CD4-positive, alpha-beta T cell (primary cell): Measurements from ENCODE around the gene CSAD. TPM values are rescaled to one million over a fixed set of nuclear protein-coding genes. Genes with fewer than 3 reads are reported as not detected.
A peak's percentile ranks its signal among the peaks of the same experiment; 100 is the strongest.
"Not testable (repeated sequence)": the region's sequence is repeated elsewhere in the genome, so short reads cannot be mapped to it uniquely, and the experiment has no call there.

Experiments
- ATAC-seq: fragments of 200-7000 bp; cut with Tn5 transposase; one replicate; pipeline ENCODE4 v1.10.0; 2022; ENCODE audit warnings: mild to moderate bottlenecking; ENCODE audit not compliant: poor library complexity
- CTCF ChIA-PET: fragments of 350-600 bp; sonication (Branson Sonifier 250); formaldehyde crosslinking; loops from one replicate; lab custom pipeline; 2021; ENCODE audit warnings: antibody characterized with exemption, inconsistent platforms; lab: Charles Lee
- POLR2A ChIA-PET: fragments of 350-600 bp; sonication (Branson Sonifier 250); formaldehyde crosslinking; loops from one replicate; lab custom pipeline; 2021; ENCODE audit warnings: antibody characterized with exemption, inconsistent platforms; lab: Charles Lee
- DNase-seq, 14 experiments: peaks; one replicate each; pipeline ENCODE4 v3.0.0-alpha.2; 2013 to 2020; ENCODE audit warnings: mixed read lengths in 2 of 14
- H3K27ac ChIP-seq, 2 donors: one replicate each; pipeline versions ENCODE4 v1.5.1 to v1.7.0; 2013; ENCODE audit warnings: low read length in 2 of 2, low read depth in 1 of 2, mild to moderate bottlenecking in 1 of 2
- H3K27me3 ChIP-seq, 2 experiments: 1 replicate in 1 of 2; 2 replicates in 1 of 2; pipeline versions ENCODE4 v1.6.1 to v1.7.0; 2013; ENCODE audit warnings: low read length in 2 of 2, control low read depth in 1 of 2, mild to moderate bottlenecking in 1 of 2, moderate library complexity in 1 of 2; ENCODE audit not compliant: insufficient read depth in 2 of 2, control insufficient read depth in 1 of 2
- H3K36me3 ChIP-seq: one replicate; pipeline ENCODE4 v1.6.1; 2013; ENCODE audit warnings: low read length, control low read depth; ENCODE audit not compliant: insufficient read depth
- H3K4me1 ChIP-seq: one replicate; pipeline ENCODE4 v1.6.1; 2013; ENCODE audit warnings: low read length, control low read depth; ENCODE audit not compliant: insufficient read depth
- H3K4me3 ChIP-seq: one replicate; pipeline ENCODE4 v1.5.1; 2013; ENCODE audit warnings: mild to moderate bottlenecking, low read length, moderate library complexity
- H3K9me3 ChIP-seq, 2 experiments: 1 replicate in 1 of 2; 2 replicates in 1 of 2; pipeline versions ENCODE4 v1.6.1 to v1.7.0; 2013; ENCODE audit warnings: low read length in 2 of 2, mild to moderate bottlenecking in 2 of 2, control low read depth in 1 of 2, moderate library complexity in 1 of 2; ENCODE audit not compliant: control insufficient read depth in 1 of 2, insufficient read depth in 1 of 2
- H3K27ac Mint-ChIP-seq: one replicate; pipeline ENCODE4 v1.8.0; 2020; ENCODE audit warnings: mixed read lengths
- H3K27me3 Mint-ChIP-seq: one replicate; pipeline ENCODE4 v1.8.0; 2021; ENCODE audit warnings: mixed read lengths
- H3K36me3 Mint-ChIP-seq: one replicate; pipeline ENCODE4 v1.8.0; 2021; ENCODE audit warnings: low read depth, mixed read lengths
- H3K4me1 Mint-ChIP-seq: one replicate; pipeline ENCODE4 v1.8.0; 2021; ENCODE audit warnings: low read depth, mixed read lengths
- H3K4me3 Mint-ChIP-seq: one replicate; pipeline ENCODE4 v1.8.0; 2020; ENCODE audit warnings: mild to moderate bottlenecking, mixed read lengths
- H3K9me3 Mint-ChIP-seq: one replicate; pipeline ENCODE4 v1.8.0; 2020; ENCODE audit warnings: mixed read lengths
- intact Hi-C, 2 experiments: fragments of 100-400 bp; cut with DNase I in 1 of 2; cut with micrococcal nuclease in 1 of 2; formaldehyde crosslinking; loops; one replicate each; pipeline versions ENCODE4 v1.15.1 to v1.9.0; 2023 to 2025; cut with DNase I, micrococcal nuclease
- total RNA-seq, 174 experiments: library from RNA in 2 of 174; stranded (reverse) in 2 of 174; gene quantifications; one replicate each; pipeline ENCODE4 v1.2.3 and lab custom pipeline; 2021 to 2026
- TF ChIP-seq, protein P1 (sequence below): fragments of 200-600 bp; IDR thresholded peaks from one replicate; pipeline ENCODE4 v1.8.0; 2022; ENCODE audit warnings: antibody characterized with exemption, mild to moderate bottlenecking

CSAD gene
- total RNA-seq, 2 experiments from 2014 or later = 56.7 to 57.3 TPM

DNA sequence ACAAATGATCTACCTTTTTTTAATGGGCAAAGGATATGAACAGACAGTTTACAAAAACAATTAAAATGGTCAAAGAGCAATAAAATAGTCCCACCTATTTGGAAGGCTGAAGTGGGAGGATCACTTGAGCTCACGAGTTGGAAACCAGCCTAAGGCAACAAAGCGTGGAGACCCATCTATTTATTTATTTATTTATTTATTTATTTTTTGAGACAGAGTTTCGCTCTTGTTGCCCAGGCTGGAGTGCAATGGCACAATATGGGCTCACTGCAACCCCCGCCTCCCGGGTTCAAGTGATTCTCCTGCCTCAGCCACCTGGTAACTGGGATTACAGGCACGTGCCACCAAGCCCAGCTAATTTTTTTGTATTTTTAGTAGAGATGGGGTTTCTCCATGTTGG, 3.3 kb downstream of the CSAD start:
- POLR2A ChIA-PET, intact Hi-C loops, H3K4me3 ChIP-seq: not testable (repeated sequence)

GRCh38 chr12:53176750-53177149, 4.0 kb downstream of the CSAD start:
- DNase-seq = no peak
- TF ChIP-seq, protein P1, sequence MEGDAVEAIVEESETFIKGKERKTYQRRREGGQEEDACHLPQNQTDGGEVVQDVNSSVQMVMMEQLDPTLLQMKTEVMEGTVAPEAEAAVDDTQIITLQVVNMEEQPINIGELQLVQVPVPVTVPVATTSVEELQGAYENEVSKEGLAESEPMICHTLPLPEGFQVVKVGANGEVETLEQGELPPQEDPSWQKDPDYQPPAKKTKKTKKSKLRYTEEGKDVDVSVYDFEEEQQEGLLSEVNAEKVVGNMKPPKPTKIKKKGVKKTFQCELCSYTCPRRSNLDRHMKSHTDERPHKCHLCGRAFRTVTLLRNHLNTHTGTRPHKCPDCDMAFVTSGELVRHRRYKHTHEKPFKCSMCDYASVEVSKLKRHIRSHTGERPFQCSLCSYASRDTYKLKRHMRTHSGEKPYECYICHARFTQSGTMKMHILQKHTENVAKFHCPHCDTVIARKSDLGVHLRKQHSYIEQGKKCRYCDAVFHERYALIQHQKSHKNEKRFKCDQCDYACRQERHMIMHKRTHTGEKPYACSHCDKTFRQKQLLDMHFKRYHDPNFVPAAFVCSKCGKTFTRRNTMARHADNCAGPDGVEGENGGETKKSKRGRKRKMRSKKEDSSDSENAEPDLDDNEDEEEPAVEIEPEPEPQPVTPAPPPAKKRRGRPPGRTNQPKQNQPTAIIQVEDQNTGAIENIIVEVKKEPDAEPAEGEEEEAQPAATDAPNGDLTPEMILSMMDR = no peak
- ATAC-seq = no peak
- intact Hi-C loops = no loop called here
- no peaks in the 10 kb centered on the region for H3K27me3 Mint-ChIP-seq
- Histone ChIP-seq H3K27me3 (no peaks in the 10 kb centered on the region), H3K36me3 (peaks cover 2% of the 10 kb centered on the region), H3K4me3 (no peak overlapping the region), H3K27ac (no peak overlapping the region), H3K9me3 (no peaks in the 10 kb centered on the region), H3K4me1 (peaks cover 21% of the 10 kb centered on the region)
- peaks cover 24% of the 10 kb centered on the region for H3K4me1 Mint-ChIP-seq
- H3K27ac Mint-ChIP-seq = no peak overlapping the region
- peaks cover 23% of the 10 kb centered on the region for H3K36me3 Mint-ChIP-seq
- H3K9me3 Mint-ChIP-seq = no peaks in the 10 kb centered on the region
- CTCF ChIA-PET = interaction anchor here (0.9 kb wide), 1 partner anchor 22 kb away, joined by 3 read pairs; no protein-coding TSS in a partner anchor
- no peak overlapping the region for H3K4me3 Mint-ChIP-seq
- POLR2A ChIA-PET = no interaction called here

More for the DNA sequence above, 3.3 kb downstream of the CSAD start:
- H3K27me3 ChIP-seq, H3K27me3 Mint-ChIP-seq, H3K27ac Mint-ChIP-seq, H3K27ac ChIP-seq, ATAC-seq, H3K9me3 ChIP-seq, DNase-seq, CTCF ChIA-PET, H3K36me3 ChIP-seq, H3K4me3 Mint-ChIP-seq, H3K9me3 Mint-ChIP-seq: not testable (repeated sequence)
- Mint-ChIP-seq H3K36me3 (peaks cover 26% of the 10 kb centered on the region), H3K4me1 (peaks cover 31% of the 10 kb centered on the region)
- peaks cover 28% of the 10 kb centered on the region for H3K4me1 ChIP-seq

DNA sequence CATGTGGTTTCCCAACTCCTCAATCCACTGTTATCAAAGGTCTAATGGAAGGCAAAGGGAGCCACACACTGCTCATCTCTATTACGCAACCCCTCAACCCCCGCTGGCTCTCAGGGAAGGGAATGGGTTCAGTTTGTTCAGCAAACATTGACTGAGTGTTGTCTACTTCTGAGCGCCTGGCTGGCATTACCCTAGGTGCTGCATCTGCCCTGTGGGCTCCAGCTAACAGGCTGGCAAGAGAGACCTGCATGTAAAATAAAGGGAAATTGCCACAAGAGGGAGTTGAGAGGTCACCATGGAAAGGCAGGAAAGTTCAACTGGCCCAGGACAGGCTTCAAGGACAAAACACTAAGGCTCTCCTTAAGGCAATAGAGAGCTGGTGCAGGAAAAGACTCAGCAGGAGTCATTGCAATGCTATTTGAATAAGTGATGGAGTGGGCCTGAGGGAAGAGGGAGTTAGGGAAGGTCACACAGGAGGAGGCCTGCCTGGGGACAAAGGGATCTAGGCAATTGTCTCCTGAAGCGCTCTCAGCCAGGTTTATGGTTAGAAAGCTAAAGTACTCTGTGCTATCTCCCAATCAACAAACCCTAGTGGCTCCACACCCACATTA, 5.7 kb downstream of the CSAD start:
- H3K4me1 Mint-ChIP-seq = peaks cover 10% of the 10 kb centered on the region
- Histone ChIP-seq H3K27me3 (no peaks in the 10 kb centered on the region), H3K27ac (no peak overlapping the region), H3K9me3 (no peaks in the 10 kb centered on the region), H3K4me3 (no peak overlapping the region), H3K36me3 (peaks cover 4% of the 10 kb centered on the region), H3K4me1 (peaks cover 12% of the 10 kb centered on the region)
- TF ChIP-seq, protein P1 = peak; percentile 36
- intact Hi-C loops = no loop called here
- ATAC-seq = no peak
- H3K36me3 Mint-ChIP-seq = peaks cover 16% of the 10 kb centered on the region
- no peaks in the 10 kb centered on the region for H3K27me3 Mint-ChIP-seq
- no peak overlapping the region for H3K4me3 Mint-ChIP-seq
- POLR2A ChIA-PET = no interaction called here
- H3K27ac Mint-ChIP-seq = no peak overlapping the region
- peak in 2 of 14 experiments; percentile 18 to 40 for DNase-seq
- CTCF ChIA-PET = interaction anchor here (1.0 to 1.3 kb wide), 3 partner anchors 15 to 93 kb away, joined by 3 to 4 read pairs (median 4); partner anchors contain the start of gene ESPL1
- H3K9me3 Mint-ChIP-seq = no peaks in the 10 kb centered on the region
